H1 (cell line): ENCODE measurements around the gene NDUFB2. TPM values are rescaled to one million over a fixed set of nuclear protein-coding genes. Genes with fewer than 3 reads are reported as not detected.

ENCODE experiments used
- CTCF ChIA-PET: fragments of 300-600 bp; sonication (Branson Sonifier 250); formaldehyde crosslinking; loops from one replicate; lab custom pipeline; 2021; ENCODE audit not compliant: partially characterized antibody; lab: Charles Lee
- POLR2A ChIA-PET: fragments of 300-600 bp; sonication (Branson Sonifier 250); formaldehyde crosslinking; loops from one replicate; lab custom pipeline; 2021; ENCODE audit warnings: inconsistent platforms; ENCODE audit not compliant: partially characterized antibody; lab: Charles Lee
- DNase-seq, 2 experiments: peaks; one replicate each; pipeline versions ENCODE4 v3.0.0 to v3.0.0-alpha.2; 2010 to 2022; ENCODE audit warnings: low spot score in 2 of 2, low read depth in 1 of 2, mixed read lengths in 1 of 2
- FAIRE-seq: peaks from 2 replicates; lab custom pipeline; 2011; peaks lifted over from hg19 to GRCh38; lab: Jason Lieb, UNC
- H2AFZ ChIP-seq: 2 replicates; pipeline ENCODE4 v1.8.1; 2012; ENCODE audit warnings: low read length, inconsistent platforms
- H2AK5ac ChIP-seq: 2 replicates; pipeline ENCODE4 v1.6.1; 2013; ENCODE audit warnings: low read depth, low read length
- H2BK120ac ChIP-seq: replicated peaks from 2 replicates; pipeline ENCODE3; 2013; ENCODE audit warnings: low read depth, low read length, inconsistent platforms
- H2BK12ac ChIP-seq: 2 replicates; pipeline ENCODE4 v1.6.1; 2013; ENCODE audit warnings: low read depth, low read length
- H2BK15ac ChIP-seq: 2 replicates; pipeline ENCODE4 v1.6.1; 2013; ENCODE audit warnings: low read length
- H2BK20ac ChIP-seq: 2 replicates; pipeline ENCODE4 v1.6.1; 2013; ENCODE audit warnings: low read length
- H2BK5ac ChIP-seq: 2 replicates; pipeline ENCODE4 v1.6.1; 2013; ENCODE audit warnings: low read depth, low read length
- H3K14ac ChIP-seq: 2 replicates; pipeline ENCODE4 v1.6.1; 2013; ENCODE audit warnings: inconsistent platforms; ENCODE audit not compliant: insufficient read length
- H3K18ac ChIP-seq: 2 replicates; pipeline ENCODE4 v1.6.1; 2013; ENCODE audit warnings: low read length; ENCODE audit errors: extremely low read depth
- H3K23ac ChIP-seq: 2 replicates; pipeline ENCODE4 v1.6.1; 2013; ENCODE audit warnings: inconsistent platforms; ENCODE audit not compliant: insufficient read length
- H3K23me2 ChIP-seq: 2 replicates; pipeline ENCODE4 v1.6.1; 2013; ENCODE audit warnings: low read depth, low read length
- H3K27ac ChIP-seq: 2 replicates; pipeline ENCODE4 v1.6.1; 2011; ENCODE audit warnings: low read depth, low read length, inconsistent platforms
- H3K27me3 ChIP-seq, 4 experiments: replicated peaks in 1 of 4; 1 replicate in 1 of 4; 2 replicates in 3 of 4; pipeline versions ENCODE4 v1.6.1 to v1.8.1; 2011 to 2013; ENCODE audit warnings: low read length in 3 of 4, mild to moderate bottlenecking in 3 of 4, inconsistent platforms in 2 of 4, mixed read lengths in 2 of 4, moderate library complexity in 1 of 4; ENCODE audit not compliant: control insufficient read depth in 3 of 4, insufficient read depth in 3 of 4; ENCODE audit errors: extremely low read depth in 1 of 4
- H3K36me3 ChIP-seq, 4 experiments: 2 replicates each; pipeline versions ENCODE4 v1.6.1 to v1.8.1; 2011 to 2013; ENCODE audit warnings: mild to moderate bottlenecking in 4 of 4, low read length in 3 of 4, moderate library complexity in 2 of 4, control low read depth in 1 of 4, inconsistent platforms in 1 of 4; ENCODE audit not compliant: insufficient read depth in 4 of 4, control insufficient read depth in 2 of 4
- H3K4ac ChIP-seq: replicated peaks from 2 replicates; pipeline ENCODE3; 2013; ENCODE audit warnings: low read length, low read depth, mixed read lengths, inconsistent platforms; ENCODE audit not compliant: insufficient read length
- H3K4me1 ChIP-seq, 4 experiments: replicated peaks in 1 of 4; 1 replicate in 1 of 4; 2 replicates in 3 of 4; pipeline versions ENCODE4 v1.6.1 to v1.8.1; 2011 to 2013; ENCODE audit warnings: low read length in 3 of 4, inconsistent platforms in 2 of 4, mixed read lengths in 1 of 4; ENCODE audit not compliant: insufficient read depth in 4 of 4, control insufficient read depth in 3 of 4
- H3K4me2 ChIP-seq, 2 experiments: 2 replicates each; pipeline versions ENCODE4 v1.6.1 to v1.8.1; 2011 to 2013; ENCODE audit warnings: low read depth in 2 of 2, low read length in 2 of 2, control low read depth in 1 of 2, inconsistent platforms in 1 of 2, mild to moderate bottlenecking in 1 of 2; ENCODE audit not compliant: insufficient read depth in 1 of 2
- H3K4me3 ChIP-seq, 4 experiments: fragments of 200-600, 300-600 bp in 1 of 4; sonication (generic), shearing (Covaris generic), sonication (Bioruptor Twin) in 1 of 4; 2 replicates each; pipeline versions ENCODE4 v1.5.1 to v1.8.1; 2011 to 2016; ENCODE audit warnings: low read length in 4 of 4, low read depth in 3 of 4, control low read depth in 2 of 4, inconsistent platforms in 2 of 4, mild to moderate bottlenecking in 2 of 4, mixed read lengths in 1 of 4, moderate library complexity in 1 of 4; ENCODE audit not compliant: insufficient read depth in 2 of 4; ENCODE audit errors: extremely low read depth in 1 of 4
- H3K56ac ChIP-seq: replicated peaks from 2 replicates; pipeline ENCODE3; 2013; ENCODE audit warnings: low read depth, mild to moderate bottlenecking, mixed read lengths, low read length, inconsistent platforms; ENCODE audit not compliant: insufficient read length
- H3K79me1 ChIP-seq: 2 replicates; pipeline ENCODE4 v1.6.1; 2013; ENCODE audit warnings: low read depth, low read length, control low read depth
- H3K79me2 ChIP-seq, 2 experiments: 2 replicates each; pipeline versions ENCODE4 v1.6.1 to v1.8.1; 2012 to 2013; ENCODE audit warnings: low read length in 2 of 2, mild to moderate bottlenecking in 2 of 2, inconsistent platforms in 1 of 2; ENCODE audit not compliant: insufficient read depth in 2 of 2, control insufficient read depth in 1 of 2
- H3K9ac ChIP-seq, 4 experiments: replicated peaks in 1 of 4; 1 replicate in 1 of 4; 2 replicates in 3 of 4; pipeline versions ENCODE4 v1.6.1 to v1.8.1; 2011 to 2013; ENCODE audit warnings: low read depth in 3 of 4, low read length in 3 of 4, control low read depth in 2 of 4, mild to moderate bottlenecking in 2 of 4, moderate library complexity in 2 of 4, inconsistent platforms in 1 of 4; ENCODE audit errors: extremely low read depth in 1 of 4
- H3K9me3 ChIP-seq, 2 experiments: 2 replicates each; pipeline versions ENCODE4 v1.6.1 to v1.8.1; 2012 to 2013; ENCODE audit warnings: mild to moderate bottlenecking in 2 of 2, moderate library complexity in 2 of 2, control low read depth in 1 of 2, inconsistent platforms in 1 of 2, low read depth in 1 of 2, low read length in 1 of 2, mixed read lengths in 1 of 2; ENCODE audit not compliant: insufficient read depth in 2 of 2
- H4K20me1 ChIP-seq, 2 experiments: replicated peaks in 1 of 2; 2 replicates each; pipeline versions ENCODE3 to v1.8.1; 2011 to 2013; ENCODE audit warnings: inconsistent platforms in 2 of 2, low read length in 2 of 2, mild to moderate bottlenecking in 1 of 2; ENCODE audit not compliant: insufficient read depth in 2 of 2, control insufficient read depth in 1 of 2
- H4K5ac ChIP-seq: 2 replicates; pipeline ENCODE4 v1.6.1; 2013; ENCODE audit warnings: low read length, low read depth, mixed read lengths, inconsistent platforms; ENCODE audit not compliant: insufficient read length
- H4K8ac ChIP-seq: 2 replicates; pipeline ENCODE4 v1.8.0; 2013; ENCODE audit warnings: mild to moderate bottlenecking, moderate library complexity, low read length, inconsistent platforms; ENCODE audit not compliant: insufficient read depth; ENCODE audit errors: extremely low read depth
- H4K91ac ChIP-seq: replicated peaks from 2 replicates; pipeline ENCODE3; 2013; ENCODE audit warnings: low read length, mixed read lengths, inconsistent platforms; ENCODE audit not compliant: insufficient read length
- CHD2 ChIP-seq: IDR thresholded peaks from 2 replicates; pipeline ENCODE4 v1.6.1; 2012; ENCODE audit warnings: low read length, improper control_type of control experiment
- GABPA ChIP-seq: IDR thresholded peaks from 2 replicates; pipeline ENCODE4 v1.6.1; 2011; ENCODE audit warnings: mild to moderate bottlenecking, low read length, moderate library complexity, borderline replicate concordance; ENCODE audit not compliant: insufficient read depth
- GTF2F1 ChIP-seq: IDR thresholded peaks from 2 replicates; pipeline ENCODE4 v1.6.1; 2012; ENCODE audit warnings: low read depth, low read length, improper control_type of control experiment, borderline replicate concordance
- KDM1A ChIP-seq: fragments of 200-600, 300-600 bp; sonication (generic); IDR thresholded peaks from 2 replicates; pipeline ENCODE4 v1.7.1; 2016; ENCODE audit warnings: mild to moderate bottlenecking, low read length, borderline replicate concordance
- SIN3A ChIP-seq, 2 experiments: IDR thresholded peaks in 1 of 2; conservative IDR thresholded peaks in 1 of 2; 2 replicates each; pipeline ENCODE4 v1.6.1; 2011 to 2012; ENCODE audit warnings: low read length in 2 of 2, improper control_type of control experiment in 1 of 2, low read depth in 1 of 2, mild to moderate bottlenecking in 1 of 2
- SIRT6 ChIP-seq: IDR thresholded peaks from one replicate; pipeline ENCODE4 v1.7.1; 2012; ENCODE audit warnings: low read length, inconsistent platforms
- SUZ12 ChIP-seq: fragments of 200-600 bp; sonication (generic); IDR thresholded peaks from 2 replicates; pipeline ENCODE4 v1.6.1; 2012; ENCODE audit warnings: mild to moderate bottlenecking, inconsistent platforms, low read length, moderate library complexity, mixed read lengths
- TAF1 ChIP-seq: IDR thresholded peaks from 2 replicates; pipeline ENCODE4 v1.6.1; 2011; ENCODE audit warnings: mild to moderate bottlenecking, low read depth, low read length
- TAF7 ChIP-seq: optimal IDR thresholded peaks from 2 replicates; pipeline ENCODE3; 2011; ENCODE audit warnings: low read depth, mild to moderate bottlenecking, inconsistent platforms, low read length, moderate library complexity, borderline replicate concordance
- TBP ChIP-seq: IDR thresholded peaks from 2 replicates; pipeline ENCODE4 v1.6.1; 2011; ENCODE audit warnings: low read depth, low read length, improper control_type of control experiment
- YY1 ChIP-seq: IDR thresholded peaks from 2 replicates; pipeline ENCODE4 v1.6.1; 2011; ENCODE audit warnings: low read depth, mild to moderate bottlenecking, low read length
- WGBS, 2 experiments: shearing (Covaris generic) in 1 of 2; methylation state at CpG; one replicate each; pipeline versions ENCODE4 v1.1.6 to v1.1.7; 2013 to 2015; ENCODE audit warnings: low lambda C conversion rate in 2 of 2, mixed read lengths in 2 of 2, inconsistent platforms in 1 of 2, low coverage in 1 of 2, missing lambda C conversion rate in 1 of 2; ENCODE audit not compliant: insufficient replicate concordance in 2 of 2, insufficient coverage in 1 of 2, insufficient read length in 1 of 2; ENCODE audit errors: extremely low coverage in 1 of 2, missing lambda C conversion rate in 1 of 2; 5-methylcytosine and 5-hydroxymethylcytosine counted together
- polyA plus RNA-seq, 7 experiments: library from polyadenylated mRNA; depleted of rRNA in 3 of 7; stranded (reverse) in 5 of 7; unstranded in 2 of 7; fragments of >200 nt in 5 of 7; fragments of 200-250 nt in 2 of 7; gene quantifications; 1 replicate in 5 of 7; 2 replicates in 1 of 7; 4 replicates in 1 of 7; pipeline versions ENCODE4 v1.2.1 to v1.2.3, GENCODE V29; 2011 to 2013; ENCODE audit warnings: missing spikeins in 2 of 7, mixed read lengths in 2 of 7
- total RNA-seq: library from RNA; stranded (reverse); fragmentation: NEBNext Ultra II Directional; extraction: Animal tissue kit (Norgen Biotek cat#: 25700); gene quantifications from 2 replicates; pipeline ENCODE4 v1.2.1, GENCODE V29; 2021
- TF ChIP-seq, protein P1 (sequence below): IDR thresholded peaks from 2 replicates; pipeline ENCODE4 v1.6.1; 2011; ENCODE audit warnings: low read depth, mild to moderate bottlenecking, low read length; ENCODE audit not compliant: insufficient read depth
- TF ChIP-seq, protein P2 (sequence below): IDR thresholded peaks from 2 replicates; pipeline ENCODE4 v1.6.1; 2011; ENCODE audit warnings: low read length, improper control_type of control experiment

The NDUFB2 gene
- total and polyA plus RNA-seq, 2 of the 8 experiments (the other 6 are each of a cell fraction or from before 2014, with no cell fraction given), result 168 to 881 TPM

DNA sequence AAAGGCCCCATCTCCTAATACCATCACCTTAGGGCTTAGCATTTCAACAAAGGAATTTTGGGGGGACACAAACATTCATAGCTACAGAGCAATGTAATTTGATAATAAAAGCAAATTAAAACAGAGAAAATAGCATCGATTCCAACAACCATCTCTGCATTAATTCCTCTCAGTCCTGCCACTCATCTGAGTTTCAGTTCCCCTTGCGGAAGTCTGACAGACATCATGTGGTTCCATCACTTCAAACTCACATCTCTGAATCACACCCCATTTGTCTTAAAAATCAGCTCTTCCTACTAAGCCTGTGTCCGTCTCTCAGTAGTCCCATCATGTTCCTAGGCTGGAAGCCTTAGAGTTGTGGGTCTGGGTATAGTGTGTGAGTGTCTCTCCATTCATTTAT lies 20.2 kb upstream of the NDUFB2 start:
- H3K4me2 ChIP-seq, result no peak overlapping the region
- H4K8ac ChIP-seq, result no peak overlapping the region
- H3K4ac ChIP-seq, result no peak overlapping the region
- H3K18ac ChIP-seq, result no peak overlapping the region
- ChIA-PET CTCF (interaction anchor here (1.1 to 4.5 kb wide), 10 partner anchors 9 to 308 kb away, joined by 3 to 38 read pairs (median 6); no protein-coding TSS in a partner anchor), POLR2A (no interaction called here)
- no peak overlapping the region for H3K14ac ChIP-seq
- no peaks in the 10 kb centered on the region for H3K79me2 ChIP-seq
- peaks cover 0 to 6% (median 2%) of the 10 kb centered on the region in 4 experiments; a peak in 5 of 7 replicates for H3K4me1 ChIP-seq
- no peak overlapping the region for H4K91ac ChIP-seq
- no peaks in the 10 kb centered on the region for H3K9me3 ChIP-seq
- H2AFZ ChIP-seq, result no peak overlapping the region
- 87% methylated on average over 3 of the region's 3 CpGs; no CpG with 5 or more reads in 1 of the 2 experiments for WGBS, 2 experiments
- no peak overlapping the region for H2AK5ac ChIP-seq
- DNase-seq (no peak), FAIRE-seq (no peak)
- H4K20me1 ChIP-seq, result no peaks in the 10 kb centered on the region
- H3K27me3 ChIP-seq, result peaks cover 0 to 8% (median 2%) of the 10 kb centered on the region in 4 experiments; a peak in 3 of 7 replicates
- no peak overlapping the region for H3K9ac ChIP-seq
- H3K4me3 ChIP-seq, result no peak overlapping the region
- H4K5ac ChIP-seq, result no peak overlapping the region
- no peaks in the 10 kb centered on the region for H3K79me1 ChIP-seq
- no peak overlapping the region for H3K56ac ChIP-seq
- H2BK20ac ChIP-seq, result no peak overlapping the region
- no peak overlapping the region for H2BK15ac ChIP-seq
- no peak overlapping the region for H3K23ac ChIP-seq
- peaks cover 5% of the 10 kb centered on the region; the same call in 1 of the 2 replicates for H3K23me2 ChIP-seq
- H2BK5ac ChIP-seq, result no peak overlapping the region
- no peak overlapping the region for H3K27ac ChIP-seq
- H2BK120ac ChIP-seq, result no peak overlapping the region
- H3K36me3 ChIP-seq, result no peaks in the 10 kb centered on the region
- H2BK12ac ChIP-seq, result no peak overlapping the region
- TF ChIP-seq KDM1A, result no peak
- TF ChIP-seq TAF1, result no peak
- TF ChIP-seq CHD2, result no peak
- no peak for TF ChIP-seq TBP
- TF ChIP-seq SIRT6, result no peak
- no peak for TF ChIP-seq SIN3A (conservative IDR thresholded peaks at IDR 0.05 in 1 of 2, IDR thresholded peaks at IDR 0.05 in 1 of 2; ENCODE audit: low read depth in 1 of 2, low read length in 2 of 2)
- TF ChIP-seq TAF7, result no peak
- TF ChIP-seq SUZ12, result no peak
- no peak for TF ChIP-seq YY1
- TF ChIP-seq GTF2F1, result no peak
- TF ChIP-seq GABPA, result no peak
- TF ChIP-seq, protein P1, sequence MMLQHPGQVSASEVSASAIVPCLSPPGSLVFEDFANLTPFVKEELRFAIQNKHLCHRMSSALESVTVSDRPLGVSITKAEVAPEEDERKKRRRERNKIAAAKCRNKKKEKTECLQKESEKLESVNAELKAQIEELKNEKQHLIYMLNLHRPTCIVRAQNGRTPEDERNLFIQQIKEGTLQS, result no peak
- TF ChIP-seq, protein P2, sequence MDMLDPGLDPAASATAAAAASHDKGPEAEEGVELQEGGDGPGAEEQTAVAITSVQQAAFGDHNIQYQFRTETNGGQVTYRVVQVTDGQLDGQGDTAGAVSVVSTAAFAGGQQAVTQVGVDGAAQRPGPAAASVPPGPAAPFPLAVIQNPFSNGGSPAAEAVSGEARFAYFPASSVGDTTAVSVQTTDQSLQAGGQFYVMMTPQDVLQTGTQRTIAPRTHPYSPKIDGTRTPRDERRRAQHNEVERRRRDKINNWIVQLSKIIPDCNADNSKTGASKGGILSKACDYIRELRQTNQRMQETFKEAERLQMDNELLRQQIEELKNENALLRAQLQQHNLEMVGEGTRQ, result no peak
